Brain microvascular endothelial cell (primary cell): Measurements from ENCODE around the gene ZNF653.

Source experiments
- DNase-seq: peaks from one replicate; pipeline ENCODE4 v3.0.0-alpha.2; 2020
- H3K27ac ChIP-seq: fragments of 250-450 bp; sonication (Bioruptor Pico); 2 replicates; pipeline ENCODE4 v1.5.1; 2020; ENCODE audit warnings: mild to moderate bottlenecking, moderate library complexity
- H3K27me3 ChIP-seq: fragments of 250-450 bp; sonication (Bioruptor Pico); replicated peaks from 2 replicates; pipeline ENCODE4 v1.5.1; 2020; ENCODE audit warnings: mild to moderate bottlenecking
- H3K36me3 ChIP-seq: fragments of 250-450 bp; sonication (Bioruptor Pico); replicated peaks from 2 replicates; pipeline ENCODE4 v1.5.1; 2020; ENCODE audit warnings: mild to moderate bottlenecking
- H3K4me3 ChIP-seq: 2 replicates; pipeline ENCODE4 v1.5.1; 2011; ENCODE audit warnings: low read depth, mild to moderate bottlenecking, control low read depth, low read length, moderate library complexity
- in situ Hi-C: cut with HindIII; loops from 2 replicates; pipeline ENCODE4 v1.10.0; 2017; ENCODE audit warnings: low sequenced_read_pairs, low pct_ligation_motif_present
- TF ChIP-seq, protein P1 (sequence below): IDR thresholded peaks from 2 replicates; pipeline ENCODE4 v1.5.1; 2011; ENCODE audit warnings: low read depth, mild to moderate bottlenecking, moderate library complexity, low read length, control low read depth, inconsistent platforms; ENCODE audit errors: missing control alignments

The ZNF653 gene

DNA sequence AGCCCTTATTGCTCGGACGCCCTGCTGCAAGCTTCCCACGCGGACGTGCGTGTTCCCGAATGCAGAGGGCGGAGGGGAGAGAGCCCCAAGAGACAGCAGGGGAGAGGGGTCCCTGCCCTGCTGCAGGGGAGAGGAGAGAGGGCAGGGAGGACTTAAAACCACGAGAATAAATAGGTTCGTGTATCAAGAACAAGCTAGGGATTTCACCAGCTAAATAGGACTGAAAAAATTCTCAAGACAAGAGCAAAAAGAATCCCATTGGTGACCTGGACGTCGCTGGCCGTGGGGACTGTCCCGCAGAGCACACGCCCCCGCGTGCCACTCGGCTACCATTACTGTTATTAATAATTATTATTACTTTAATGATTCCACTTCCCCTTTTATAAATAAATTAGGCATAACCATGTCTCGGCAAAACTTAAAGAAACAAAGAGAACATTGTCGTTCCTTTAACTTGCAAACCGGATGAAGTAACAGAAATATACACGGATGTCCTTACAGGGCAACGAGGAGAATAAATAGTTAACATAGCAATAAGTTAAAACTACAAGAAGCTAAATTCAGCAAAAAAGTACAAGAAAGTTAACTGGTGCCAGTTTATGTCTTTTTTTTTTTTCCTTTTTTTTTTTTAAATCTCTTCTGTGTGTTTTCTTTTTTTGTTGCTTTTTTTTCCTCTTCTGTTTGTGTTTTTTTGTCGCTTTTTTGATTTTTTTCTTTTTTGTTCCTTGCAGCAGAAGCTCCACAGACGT lies 53.6 kb downstream of the ZNF653 start:
- no peaks in the 10 kb centered on the region for H3K27me3 ChIP-seq
- peak overlapping the region; percentile 22 for H3K4me3 ChIP-seq
- in situ Hi-C loops = no loop called here
- H3K36me3 ChIP-seq = peaks cover 26% of the 10 kb centered on the region
- DNase-seq = no peak
- no peak overlapping the region for H3K27ac ChIP-seq
- TF ChIP-seq, protein P1, sequence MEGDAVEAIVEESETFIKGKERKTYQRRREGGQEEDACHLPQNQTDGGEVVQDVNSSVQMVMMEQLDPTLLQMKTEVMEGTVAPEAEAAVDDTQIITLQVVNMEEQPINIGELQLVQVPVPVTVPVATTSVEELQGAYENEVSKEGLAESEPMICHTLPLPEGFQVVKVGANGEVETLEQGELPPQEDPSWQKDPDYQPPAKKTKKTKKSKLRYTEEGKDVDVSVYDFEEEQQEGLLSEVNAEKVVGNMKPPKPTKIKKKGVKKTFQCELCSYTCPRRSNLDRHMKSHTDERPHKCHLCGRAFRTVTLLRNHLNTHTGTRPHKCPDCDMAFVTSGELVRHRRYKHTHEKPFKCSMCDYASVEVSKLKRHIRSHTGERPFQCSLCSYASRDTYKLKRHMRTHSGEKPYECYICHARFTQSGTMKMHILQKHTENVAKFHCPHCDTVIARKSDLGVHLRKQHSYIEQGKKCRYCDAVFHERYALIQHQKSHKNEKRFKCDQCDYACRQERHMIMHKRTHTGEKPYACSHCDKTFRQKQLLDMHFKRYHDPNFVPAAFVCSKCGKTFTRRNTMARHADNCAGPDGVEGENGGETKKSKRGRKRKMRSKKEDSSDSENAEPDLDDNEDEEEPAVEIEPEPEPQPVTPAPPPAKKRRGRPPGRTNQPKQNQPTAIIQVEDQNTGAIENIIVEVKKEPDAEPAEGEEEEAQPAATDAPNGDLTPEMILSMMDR = no peak

DNA sequence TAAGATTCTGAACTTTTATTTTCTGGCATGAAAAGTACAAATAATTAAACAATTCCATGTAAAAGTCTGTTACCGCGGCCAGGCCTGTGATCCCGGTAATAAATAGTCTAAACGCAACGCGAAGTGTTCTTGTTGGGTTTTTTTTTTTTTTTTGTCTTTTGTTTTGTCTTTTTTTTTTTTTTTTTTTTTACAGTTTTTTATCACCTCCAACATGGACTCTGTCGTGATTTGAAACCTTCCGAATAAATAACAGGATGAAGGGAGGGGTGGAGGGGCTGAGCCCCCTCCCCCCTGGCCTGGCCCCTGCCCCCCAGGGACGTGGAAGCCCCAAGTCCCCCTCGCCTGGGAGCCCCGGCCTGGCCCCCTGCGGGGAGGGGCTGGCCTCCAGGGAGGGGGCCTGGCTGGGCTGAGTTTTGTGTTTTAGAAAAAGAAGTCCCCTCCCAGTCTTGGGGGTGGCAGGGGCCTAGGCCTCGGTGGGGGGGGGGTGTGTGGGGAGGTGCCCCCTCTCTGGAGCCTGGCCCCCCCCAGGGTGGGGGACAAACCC lies 54.2 kb downstream of the ZNF653 start:
- Histone ChIP-seq H3K36me3 (peaks cover 28% of the 10 kb centered on the region), H3K27me3 (no peaks in the 10 kb centered on the region), H3K4me3 (no peak overlapping the region), H3K27ac (no peak overlapping the region)
- TF ChIP-seq, protein P1 = no peak
- in situ Hi-C loops = no loop called here
- no peak for DNase-seq

DNA sequence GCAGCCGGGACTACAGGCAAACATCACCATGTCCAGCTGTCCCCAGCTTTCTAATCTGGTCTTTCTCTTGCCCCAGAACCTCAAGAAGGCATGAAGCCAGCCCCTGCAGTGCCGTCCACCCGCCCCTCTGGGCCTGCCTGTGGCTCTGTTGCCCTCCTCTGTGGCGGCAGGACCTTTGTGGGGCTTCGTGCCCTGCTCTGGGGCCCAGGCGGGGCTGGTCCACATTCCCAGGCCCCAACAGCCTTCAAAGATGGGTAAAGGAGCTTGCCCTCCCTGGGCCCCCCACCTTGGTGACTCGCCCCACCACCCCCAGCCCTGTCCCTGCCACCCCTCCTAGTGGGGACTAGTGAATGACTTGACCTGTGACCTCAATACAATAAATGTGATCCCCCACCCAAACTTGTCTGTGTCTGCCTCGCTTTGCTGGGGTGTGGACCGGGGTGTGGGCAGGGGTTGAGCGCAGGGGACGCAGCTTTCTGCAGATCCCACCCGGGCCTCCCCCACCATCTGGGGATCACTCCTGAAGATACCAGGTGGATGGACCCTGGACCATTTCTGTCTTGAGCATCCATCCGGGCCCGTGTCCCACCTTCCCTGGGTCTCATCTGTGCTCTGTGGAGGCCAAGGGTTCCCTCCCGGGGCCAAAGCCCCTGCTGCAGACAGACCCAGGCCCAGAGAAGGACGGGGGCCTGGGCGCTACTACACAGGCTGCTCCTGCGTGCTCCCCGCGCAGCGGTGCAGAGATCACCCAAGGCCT lies 54.9 kb downstream of the ZNF653 start:
- TF ChIP-seq, protein P1 = no peak
- Histone ChIP-seq H3K27ac (no peak overlapping the region), H3K4me3 (no peak overlapping the region), H3K27me3 (no peaks in the 10 kb centered on the region), H3K36me3 (peaks cover 33% of the 10 kb centered on the region)
- in situ Hi-C loops = no loop called here
- no peak for DNase-seq

DNA sequence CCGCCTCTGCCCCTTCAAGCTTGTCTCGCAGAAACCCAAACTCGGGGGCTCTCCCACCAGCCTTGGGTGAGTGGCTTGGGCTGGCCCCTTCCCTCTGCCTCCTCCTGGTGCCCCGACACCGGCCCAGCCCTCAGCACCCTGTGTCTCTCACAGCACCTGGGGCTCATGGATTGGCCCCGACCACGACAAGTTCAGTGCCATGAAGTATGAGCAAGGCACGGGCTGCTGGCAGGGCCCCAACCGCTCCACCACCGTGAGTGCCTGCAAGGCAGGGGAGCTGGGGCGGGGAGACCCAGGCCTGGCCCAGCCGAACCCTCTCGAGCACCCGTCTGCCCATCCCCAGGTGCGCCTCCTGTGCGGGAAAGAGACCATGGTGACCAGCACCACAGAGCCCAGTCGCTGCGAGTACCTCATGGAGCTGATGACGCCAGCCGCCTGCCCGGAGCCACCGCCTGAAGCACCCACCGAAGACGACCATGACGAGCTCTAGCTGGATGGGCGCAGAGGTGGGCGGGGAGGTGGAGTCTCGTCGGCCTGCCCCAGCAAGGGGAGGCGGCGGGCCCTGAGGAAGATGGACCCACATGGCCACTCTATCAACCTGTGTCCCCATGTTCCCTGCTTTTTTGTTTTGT lies 56.6 kb downstream of the ZNF653 start:
- H3K4me3 ChIP-seq = no peak overlapping the region
- in situ Hi-C loops = no loop called here
- H3K36me3 ChIP-seq = peaks cover 43% of the 10 kb centered on the region
- no peak for DNase-seq
- H3K27ac ChIP-seq = no peak overlapping the region
- H3K27me3 ChIP-seq = no peaks in the 10 kb centered on the region
- TF ChIP-seq, protein P1 = no peak

DNA sequence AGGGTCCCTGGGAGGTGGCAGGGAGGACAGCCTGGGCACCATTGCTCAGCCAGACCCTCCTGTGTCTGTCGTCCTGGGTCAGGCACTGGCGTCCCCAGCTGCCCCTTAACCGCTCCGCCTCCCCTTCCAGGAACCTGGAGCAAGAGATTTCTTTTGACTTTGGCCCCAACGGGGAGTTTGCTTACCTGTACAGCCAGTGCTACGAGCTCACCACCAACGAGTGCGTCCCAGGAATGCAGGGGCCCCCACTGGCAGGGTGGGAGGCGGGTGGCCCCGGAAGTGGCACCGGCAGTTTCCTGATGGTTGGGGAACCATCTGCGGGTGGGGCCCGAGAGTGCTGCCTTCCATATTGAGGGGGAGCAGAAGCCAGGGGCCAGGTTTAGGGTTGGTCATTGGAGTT lies 57.2 kb downstream of the ZNF653 start:
- TF ChIP-seq, protein P1 = no peak
- Histone ChIP-seq H3K4me3 (no peak overlapping the region), H3K36me3 (peaks cover 47% of the 10 kb centered on the region), H3K27ac (no peak overlapping the region), H3K27me3 (no peaks in the 10 kb centered on the region)
- in situ Hi-C loops = no loop called here
- no peak for DNase-seq
